Esophagus muscularis mucosa (tissue), 4 donors: ENCODE results near the gene SESTD1. TPM values are rescaled to one million over a fixed set of nuclear protein-coding genes. Genes with fewer than 3 reads are reported as not detected.

Source experiments
- DNase-seq: peaks from one replicate; pipeline ENCODE4 v3.0.0-alpha.2; 2017; ENCODE audit errors: extremely low spot score
- H3K27ac ChIP-seq, 4 donors: fragments of 200-600 bp; sonication (generic); replicated peaks in 1 of 4; 1 replicate in 3 of 4; 2 replicates in 1 of 4; pipeline ENCODE4 v1.5.1; 2016 to 2019; ENCODE audit warnings: mild to moderate bottlenecking in 1 of 4
- H3K27me3 ChIP-seq, 4 donors: fragments of 200-600 bp; sonication (generic); one replicate each; pipeline versions ENCODE4 v1.5.1 to v1.6.0; 2016 to 2019
- H3K36me3 ChIP-seq, 4 donors: fragments of 200-600 bp; sonication (generic); one replicate each; pipeline ENCODE4 v1.5.1; 2016 to 2019
- H3K4me1 ChIP-seq, 4 donors: fragments of 200-600 bp; sonication (generic); one replicate each; pipeline ENCODE4 v1.5.1; 2016 to 2019
- H3K4me3 ChIP-seq, 4 donors: fragments of 200-600 bp; sonication (generic); 1 replicate in 2 of 4; 2 replicates in 2 of 4; pipeline ENCODE4 v1.5.1; 2016 to 2019; ENCODE audit warnings: mild to moderate bottlenecking in 4 of 4, moderate library complexity in 1 of 4
- H3K9me3 ChIP-seq, 4 donors: fragments of 200-600 bp; sonication (generic); 1 replicate in 3 of 4; 2 replicates in 1 of 4; pipeline ENCODE4 v1.5.1; 2016 to 2019
- EP300 ChIP-seq: sonication (generic); formaldehyde crosslinking; IDR thresholded peaks from one replicate; pipeline ENCODE4 v1.6.1; 2017; ENCODE audit warnings: antibody characterized with exemption
- POLR2A ChIP-seq: fragments of 450-650 bp; IDR thresholded peaks from one replicate; pipeline ENCODE4 v1.6.1; 2017; ENCODE audit warnings: antibody characterized with exemption, moderate library complexity, mild to moderate bottlenecking, low read depth
- POLR2AphosphoS5 ChIP-seq, 2 donors: sonication (generic); formaldehyde crosslinking; IDR thresholded peaks; one replicate each; pipeline ENCODE4 v1.6.1; 2017; ENCODE audit warnings: antibody characterized with exemption in 2 of 2
- WGBS: methylation state at CpG from one replicate; pipeline ENCODE4 v1.1.5; 2018; 5-methylcytosine and 5-hydroxymethylcytosine counted together
- intact Hi-C: fragments of 100-400 bp; cut with DNase I; formaldehyde crosslinking; loops from one replicate; pipeline ENCODE4 v1.15.1; 2023
- total RNA-seq, 4 donors: library from RNA; depleted of rRNA; stranded (reverse); fragments of >200 nt; gene quantifications; one replicate each; pipeline versions ENCODE4 v1.1.0 to v1.2.1, GENCODE V29; 2016
- TF ChIP-seq, protein P1 (sequence below), 3 experiments: fragments of 200-600 bp in 2 of 3; fragments of 450-650 bp in 1 of 3; sonication (generic) in 2 of 3; IDR thresholded peaks; one replicate each; pipeline ENCODE4 v1.5.1; 2017 to 2019; ENCODE audit warnings: antibody characterized with exemption in 3 of 3, mild to moderate bottlenecking in 2 of 3, moderate library complexity in 1 of 3

SESTD1 gene
- total RNA-seq, 4 donors from 2014 or later, result 48.9 to 57.3 (median 53.3) TPM

DNA sequence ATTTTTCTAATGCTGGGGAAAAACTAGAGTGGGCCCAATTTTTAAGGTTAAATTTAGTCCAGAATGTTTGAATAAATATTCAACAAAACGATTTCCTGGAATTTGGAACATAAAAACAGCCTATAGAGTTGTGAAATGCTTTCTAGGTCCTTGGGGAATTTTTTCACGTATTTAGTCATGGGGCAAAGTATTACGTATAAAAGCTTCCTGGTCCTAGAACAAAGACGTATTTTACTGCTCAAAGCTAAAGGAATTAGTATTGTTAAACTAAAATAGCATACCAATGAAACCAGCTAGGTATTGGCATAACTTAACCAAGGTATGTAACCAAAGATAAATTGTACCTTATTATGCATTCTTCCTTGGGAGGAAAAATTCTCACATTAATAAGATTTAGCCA is 1.6 kb downstream of the SESTD1 start:
- Histone ChIP-seq H3K4me3 (peak overlapping the region; percentile 70 to 91 (median 84)), H3K4me1 (peaks cover 16 to 61% (median 50%) of the 10 kb centered on the region in 4 donors), H3K27me3 (no peaks in the 10 kb centered on the region), H3K36me3 (no peaks in the 10 kb centered on the region), H3K27ac (peak overlapping the region; percentile 90 to 92 (median 92)), H3K9me3 (no peaks in the 10 kb centered on the region)
- no peak for DNase-seq
- WGBS, result 17% methylated on average over 4 of the region's 4 CpGs
- TF ChIP-seq POLR2A (no peak), POLR2AphosphoS5 (IDR thresholded peaks at IDR 0.05) (no peak), EP300 (no peak)
- TF ChIP-seq, protein P1, sequence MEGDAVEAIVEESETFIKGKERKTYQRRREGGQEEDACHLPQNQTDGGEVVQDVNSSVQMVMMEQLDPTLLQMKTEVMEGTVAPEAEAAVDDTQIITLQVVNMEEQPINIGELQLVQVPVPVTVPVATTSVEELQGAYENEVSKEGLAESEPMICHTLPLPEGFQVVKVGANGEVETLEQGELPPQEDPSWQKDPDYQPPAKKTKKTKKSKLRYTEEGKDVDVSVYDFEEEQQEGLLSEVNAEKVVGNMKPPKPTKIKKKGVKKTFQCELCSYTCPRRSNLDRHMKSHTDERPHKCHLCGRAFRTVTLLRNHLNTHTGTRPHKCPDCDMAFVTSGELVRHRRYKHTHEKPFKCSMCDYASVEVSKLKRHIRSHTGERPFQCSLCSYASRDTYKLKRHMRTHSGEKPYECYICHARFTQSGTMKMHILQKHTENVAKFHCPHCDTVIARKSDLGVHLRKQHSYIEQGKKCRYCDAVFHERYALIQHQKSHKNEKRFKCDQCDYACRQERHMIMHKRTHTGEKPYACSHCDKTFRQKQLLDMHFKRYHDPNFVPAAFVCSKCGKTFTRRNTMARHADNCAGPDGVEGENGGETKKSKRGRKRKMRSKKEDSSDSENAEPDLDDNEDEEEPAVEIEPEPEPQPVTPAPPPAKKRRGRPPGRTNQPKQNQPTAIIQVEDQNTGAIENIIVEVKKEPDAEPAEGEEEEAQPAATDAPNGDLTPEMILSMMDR (IDR thresholded peaks at IDR 0.05), result no peak
- intact Hi-C loops, result no loop called here

- Histone ChIP-seq H3K36me3 (no peaks in the 10 kb centered on the region), H3K4me1 (peaks cover 16 to 56% (median 50%) of the 10 kb centered on the region in 4 donors), H3K27ac (peak overlapping the region in 1 of 4 donors; percentile 91), H3K9me3 (no peaks in the 10 kb centered on the region), H3K4me3 (peak overlapping the region in 3 of 4 donors; percentile 80 to 91 (median 88)), H3K27me3 (no peaks in the 10 kb centered on the region)
- intact Hi-C loops, result no loop called here
- TF ChIP-seq, protein P1 (IDR thresholded peaks at IDR 0.05), result no peak
- TF ChIP-seq POLR2A (no peak), EP300 (no peak), POLR2AphosphoS5 (IDR thresholded peaks at IDR 0.05) (no peak)
- no peak for DNase-seq
- 85% methylated on average over 3 of the region's 3 CpGs for WGBS
Measured at GRCh38 chr2:179262077-179262660, 2.5 kb downstream of the SESTD1 start.

DNA sequence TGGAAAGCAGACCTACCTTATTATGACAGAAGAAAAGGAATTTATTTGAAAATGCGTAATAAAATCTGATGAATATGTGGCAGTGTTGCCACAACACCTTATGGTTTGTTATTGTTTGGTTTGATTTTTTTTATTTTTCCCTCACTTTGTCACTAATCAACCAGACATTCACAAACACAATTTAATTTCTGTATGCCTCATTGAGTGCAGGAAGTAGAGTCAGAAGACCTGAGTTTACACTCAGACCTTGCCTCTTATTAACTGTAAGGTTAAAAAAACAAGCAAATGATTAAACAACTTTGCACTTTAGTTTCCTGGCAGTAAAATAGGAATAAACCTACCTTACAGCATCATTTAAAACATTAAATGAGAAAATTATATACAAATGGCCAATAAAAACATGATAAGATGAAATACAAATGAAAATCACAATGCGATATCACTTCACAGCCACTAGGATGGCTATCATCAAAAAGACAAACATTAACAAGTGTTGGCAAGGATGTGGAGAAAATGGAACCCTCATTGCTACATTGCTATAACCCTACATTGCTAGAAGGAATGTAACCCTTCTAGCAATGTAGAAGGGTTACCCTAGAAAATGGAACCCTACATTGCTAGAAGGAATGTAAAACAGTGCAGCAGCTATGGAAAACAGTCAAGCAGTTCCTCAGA is 3.3 kb downstream of the SESTD1 start:
- TF ChIP-seq EP300 (no peak), POLR2A (no peak), POLR2AphosphoS5 (IDR thresholded peaks at IDR 0.05) (no peak)
- TF ChIP-seq, protein P1 (IDR thresholded peaks at IDR 0.05), result peak in 1 of 3 experiments; percentile 14
- WGBS, result 98% methylated on average over 2 of the region's 2 CpGs
- no peaks in the 10 kb centered on the region for H3K36me3 ChIP-seq
- no peak overlapping the region for H3K4me3 ChIP-seq
- H3K4me1 ChIP-seq, result peaks cover 16 to 56% (median 50%) of the 10 kb centered on the region in 4 donors
- no peaks in the 10 kb centered on the region for H3K9me3 ChIP-seq
- no peaks in the 10 kb centered on the region for H3K27me3 ChIP-seq
- intact Hi-C loops, result no loop called here
- DNase-seq, result no peak
- H3K27ac ChIP-seq, result no peak overlapping the region

GRCh38 chr2:179260224-179260623 is 4.4 kb downstream of the SESTD1 start:
- 67% methylated on average over 3 of the region's 3 CpGs for WGBS
- DNase-seq, result no peak
- Histone ChIP-seq H3K9me3 (no peaks in the 10 kb centered on the region), H3K36me3 (no peaks in the 10 kb centered on the region), H3K27me3 (no peaks in the 10 kb centered on the region), H3K4me1 (peaks cover 16 to 56% (median 48%) of the 10 kb centered on the region in 4 donors), H3K27ac (no peak overlapping the region), H3K4me3 (no peak overlapping the region)
- TF ChIP-seq, protein P1 (IDR thresholded peaks at IDR 0.05), result no peak
- TF ChIP-seq POLR2AphosphoS5 (IDR thresholded peaks at IDR 0.05) (no peak), POLR2A (no peak)
- intact Hi-C loops, result no loop called here
